Caco-2 (cell line): ENCODE results near the gene CSMD2. TPM values are rescaled to one million over a fixed set of nuclear protein-coding genes. Genes with fewer than 3 reads are reported as not detected.

Experiments used
- BruUV-seq: library from RNA; stranded (reverse); fragments of 400-500 nt; replicated peaks from 2 replicates; lab custom pipeline; 2021; lab: Mats Ljungman, UMichigan
- CTCF ChIA-PET: fragments of 300-600 bp; sonication (Branson Sonifier 250); formaldehyde crosslinking; loops from one replicate; lab custom pipeline; 2022; ENCODE audit warnings: antibody characterized with exemption; lab: Charles Lee
- POLR2A ChIA-PET: fragments of 300-600 bp; sonication (Branson Sonifier 250); formaldehyde crosslinking; loops from one replicate; lab custom pipeline; 2022; ENCODE audit warnings: antibody characterized with exemption; lab: Charles Lee
- DNase-seq, 2 experiments: peaks; one replicate each; pipeline versions ENCODE4 v3.0.0 to v3.0.0-alpha.2; 2020 to 2022
- H3K27me3 ChIP-seq: replicated peaks from 2 replicates; pipeline ENCODE4 v1.6.0; 2011; ENCODE audit warnings: low read length; ENCODE audit not compliant: control insufficient read depth, insufficient read depth
- H3K36me3 ChIP-seq: 2 replicates; pipeline ENCODE4 v1.5.1; 2011; ENCODE audit warnings: low read length; ENCODE audit not compliant: control insufficient read depth, insufficient read depth
- H3K4me1 ChIP-seq: fragments of 250-450 bp; sonication (Bioruptor Pico); 2 replicates; pipeline ENCODE4 v1.5.1; 2020; ENCODE audit warnings: mild to moderate bottlenecking
- H3K4me3 ChIP-seq: 2 replicates; pipeline ENCODE4 v1.5.1; 2011; ENCODE audit warnings: low read depth, mild to moderate bottlenecking, control low read depth, low read length
- H3K9me3 ChIP-seq: fragments of 250-450 bp; sonication (Bioruptor Pico); 2 replicates; pipeline ENCODE4 v1.5.1; 2020; ENCODE audit warnings: mild to moderate bottlenecking, moderate library complexity
- H3K27ac Mint-ChIP-seq: one replicate; pipeline ENCODE4 v1.8.0; 2022; ENCODE audit warnings: mixed read lengths; ENCODE audit not compliant: unreplicated experiment
- H3K27me3 Mint-ChIP-seq: one replicate; pipeline ENCODE4 v1.8.0; 2022; ENCODE audit warnings: mixed read lengths; ENCODE audit not compliant: insufficient read depth, unreplicated experiment
- H3K36me3 Mint-ChIP-seq: one replicate; pipeline ENCODE4 v1.8.0; 2022; ENCODE audit warnings: mild to moderate bottlenecking, mixed read lengths; ENCODE audit not compliant: insufficient read depth, unreplicated experiment
- H3K4me1 Mint-ChIP-seq: one replicate; pipeline ENCODE4 v1.8.0; 2022; ENCODE audit warnings: low read depth, mixed read lengths; ENCODE audit not compliant: unreplicated experiment
- H3K4me3 Mint-ChIP-seq: one replicate; pipeline ENCODE4 v1.8.0; 2022; ENCODE audit warnings: mild to moderate bottlenecking, moderate library complexity, mixed read lengths; ENCODE audit not compliant: unreplicated experiment
- H3K9me3 Mint-ChIP-seq: one replicate; pipeline ENCODE4 v1.8.0; 2022; ENCODE audit warnings: mixed read lengths; ENCODE audit not compliant: unreplicated experiment
- intact Hi-C: fragments of 100-400 bp; cut with micrococcal nuclease; formaldehyde crosslinking; loops from one replicate; pipeline ENCODE4 v1.10.0; 2022; ENCODE audit not compliant: unreplicated experiment
- total RNA-seq: library from RNA; stranded (reverse); gene quantifications from 2 replicates; pipeline ENCODE4 v1.2.3, GENCODE V29; 2022
- TF ChIP-seq, protein P1 (sequence below), 2 experiments: fragments of 200-600 bp in 1 of 2; IDR thresholded peaks; 1 replicate in 1 of 2; 2 replicates in 1 of 2; pipeline versions ENCODE4 v1.5.1 to v1.8.0; 2011 to 2022; ENCODE audit warnings: antibody characterized with exemption in 1 of 2, control low read depth in 1 of 2, inconsistent platforms in 1 of 2, low read depth in 1 of 2, low read length in 1 of 2, mild to moderate bottlenecking in 1 of 2, moderate library complexity in 1 of 2; ENCODE audit not compliant: insufficient read depth in 1 of 2, severe bottlenecking in 1 of 2, unreplicated experiment in 1 of 2

The CSMD2 gene
- total RNA-seq, 1 experiment from 2014 or later: not detected

DNA sequence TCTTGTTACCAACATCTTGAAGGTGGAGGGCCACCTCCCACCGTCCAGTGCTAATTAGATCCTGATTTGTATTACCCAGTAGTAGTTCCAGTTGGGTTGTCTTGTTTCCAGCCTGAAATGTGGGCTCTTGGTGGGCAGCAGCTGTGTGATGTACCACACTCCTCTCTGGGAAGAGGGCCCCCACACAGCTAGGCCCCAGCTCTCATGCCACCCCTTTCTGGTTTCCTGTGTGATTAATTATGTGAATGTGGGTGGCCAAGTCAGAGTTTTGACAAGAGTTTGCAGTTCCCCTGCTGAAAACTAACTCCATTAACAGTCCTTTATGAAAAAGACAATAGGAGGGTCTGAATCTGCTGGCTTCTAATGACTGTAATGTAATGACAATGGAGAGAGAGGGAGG lies 297.3 kb downstream of the CSMD2 start:
- TF ChIP-seq, protein P1, sequence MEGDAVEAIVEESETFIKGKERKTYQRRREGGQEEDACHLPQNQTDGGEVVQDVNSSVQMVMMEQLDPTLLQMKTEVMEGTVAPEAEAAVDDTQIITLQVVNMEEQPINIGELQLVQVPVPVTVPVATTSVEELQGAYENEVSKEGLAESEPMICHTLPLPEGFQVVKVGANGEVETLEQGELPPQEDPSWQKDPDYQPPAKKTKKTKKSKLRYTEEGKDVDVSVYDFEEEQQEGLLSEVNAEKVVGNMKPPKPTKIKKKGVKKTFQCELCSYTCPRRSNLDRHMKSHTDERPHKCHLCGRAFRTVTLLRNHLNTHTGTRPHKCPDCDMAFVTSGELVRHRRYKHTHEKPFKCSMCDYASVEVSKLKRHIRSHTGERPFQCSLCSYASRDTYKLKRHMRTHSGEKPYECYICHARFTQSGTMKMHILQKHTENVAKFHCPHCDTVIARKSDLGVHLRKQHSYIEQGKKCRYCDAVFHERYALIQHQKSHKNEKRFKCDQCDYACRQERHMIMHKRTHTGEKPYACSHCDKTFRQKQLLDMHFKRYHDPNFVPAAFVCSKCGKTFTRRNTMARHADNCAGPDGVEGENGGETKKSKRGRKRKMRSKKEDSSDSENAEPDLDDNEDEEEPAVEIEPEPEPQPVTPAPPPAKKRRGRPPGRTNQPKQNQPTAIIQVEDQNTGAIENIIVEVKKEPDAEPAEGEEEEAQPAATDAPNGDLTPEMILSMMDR (IDR thresholded peaks at IDR 0.05; ENCODE audit: insufficient read depth in 1 of 2, low read depth in 1 of 2, low read length in 1 of 2, severe bottlenecking in 1 of 2, unreplicated experiment in 1 of 2): no peak
- Mint-ChIP-seq H3K4me3 (no peak overlapping the region), H3K27ac (no peak overlapping the region), H3K27me3 (peaks cover 15% of the 10 kb centered on the region), H3K9me3 (no peaks in the 10 kb centered on the region), H3K36me3 (no peaks in the 10 kb centered on the region), H3K4me1 (no peaks in the 10 kb centered on the region)
- intact Hi-C loops: no loop called here
- no peaks in the 10 kb centered on the region for H3K9me3 ChIP-seq
- no TSS peak for BruUV-seq
- ChIA-PET POLR2A (no interaction called here), CTCF (no interaction called here)
- no peaks in the 10 kb centered on the region for H3K36me3 ChIP-seq
- H3K4me1 ChIP-seq: no peaks in the 10 kb centered on the region
- no peak for DNase-seq
- H3K27me3 ChIP-seq: no peaks in the 10 kb centered on the region; the same call in 1 of the 2 replicates
- no peak overlapping the region for H3K4me3 ChIP-seq

DNA sequence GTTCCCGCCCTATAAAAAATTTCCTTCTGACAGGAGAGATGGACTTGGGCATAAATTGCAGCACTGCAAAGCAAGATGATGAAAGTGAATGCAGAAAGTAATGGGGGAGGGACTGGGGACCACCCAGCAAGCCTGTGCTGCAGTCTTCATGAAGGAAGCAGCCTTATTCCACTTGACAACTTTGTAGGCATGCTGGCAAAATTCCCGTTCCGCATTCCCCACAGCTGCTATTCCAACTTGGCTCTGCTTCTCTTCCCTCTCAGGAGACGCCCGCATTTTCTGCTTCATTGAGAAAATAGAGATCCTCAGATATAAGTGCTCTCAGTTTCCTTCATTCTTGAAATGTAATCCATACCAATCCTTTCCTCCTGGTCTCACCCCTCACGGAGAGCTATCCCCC lies 298.7 kb downstream of the CSMD2 start:
- BruUV-seq: no TSS peak

DNA sequence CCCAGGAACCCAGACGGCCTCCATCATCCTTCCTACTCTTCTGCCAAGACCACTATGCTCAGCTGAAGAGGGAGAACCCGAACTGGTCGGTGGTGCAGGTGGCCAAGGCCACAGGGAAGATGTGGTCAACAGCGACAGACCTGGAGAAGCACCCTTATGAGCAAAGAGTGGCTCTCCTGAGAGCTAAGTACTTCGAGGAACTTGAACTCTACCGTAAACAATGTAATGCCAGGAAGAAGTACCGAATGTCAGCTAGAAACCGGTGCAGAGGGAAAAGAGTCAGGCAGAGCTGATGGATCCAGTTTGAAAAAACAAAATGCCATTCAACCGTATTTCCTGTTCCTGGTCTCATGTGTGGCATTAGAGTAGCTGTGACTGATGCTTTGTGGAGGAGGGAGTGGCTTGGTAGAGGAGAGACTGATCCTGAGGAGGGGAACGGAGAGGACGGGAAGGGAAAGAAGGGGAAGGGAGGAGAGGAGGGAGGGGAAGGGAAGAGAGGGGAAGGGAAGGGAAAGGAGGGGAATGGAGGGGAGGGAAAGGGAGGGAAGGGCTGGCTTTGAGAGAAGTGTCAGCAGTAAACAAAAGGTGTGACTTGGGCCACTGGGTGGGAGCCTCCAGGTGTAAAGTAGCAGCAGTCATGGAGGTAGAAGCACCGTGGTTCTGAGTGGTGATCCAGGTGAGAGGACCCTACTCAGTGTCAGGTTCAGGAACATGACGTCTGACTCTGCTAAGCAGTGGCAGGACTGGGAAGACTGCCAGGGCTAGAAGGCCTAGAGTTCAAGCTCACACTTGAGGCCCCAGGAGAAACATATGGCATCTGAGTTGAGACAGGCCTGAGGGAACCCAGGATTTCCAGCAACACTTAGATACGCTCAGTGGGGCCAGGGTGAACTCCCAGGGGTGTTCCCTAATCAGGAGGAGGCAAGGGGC lies 300.3 kb downstream of the CSMD2 start:
- no peaks in the 10 kb centered on the region for H3K36me3 Mint-ChIP-seq
- no peaks in the 10 kb centered on the region for H3K4me1 Mint-ChIP-seq
- no peak overlapping the region for H3K4me3 Mint-ChIP-seq
- ChIA-PET POLR2A (no interaction called here), CTCF (no interaction called here)
- peaks cover 15% of the 10 kb centered on the region for H3K27me3 Mint-ChIP-seq
- no TSS peak for BruUV-seq
- intact Hi-C loops: no loop called here
- H3K27me3 ChIP-seq: no peaks in the 10 kb centered on the region; the same call in 1 of the 2 replicates
- H3K9me3 Mint-ChIP-seq: no peaks in the 10 kb centered on the region
- no peaks in the 10 kb centered on the region for H3K4me1 ChIP-seq
- TF ChIP-seq, protein P1 (IDR thresholded peaks at IDR 0.05; ENCODE audit: insufficient read depth in 1 of 2, low read depth in 1 of 2, low read length in 1 of 2, severe bottlenecking in 1 of 2, unreplicated experiment in 1 of 2): no peak
- no peaks in the 10 kb centered on the region for H3K36me3 ChIP-seq
- no peak for DNase-seq
- H3K4me3 ChIP-seq: no peak overlapping the region
- H3K9me3 ChIP-seq: no peaks in the 10 kb centered on the region
- H3K27ac Mint-ChIP-seq: no peak overlapping the region

More for the DNA sequence above, 298.7 kb downstream of the CSMD2 start:
- intact Hi-C loops: no loop called here
- Histone ChIP-seq H3K36me3 (no peaks in the 10 kb centered on the region), H3K4me1 (no peaks in the 10 kb centered on the region), H3K9me3 (no peaks in the 10 kb centered on the region), H3K27me3 (no peaks in the 10 kb centered on the region; the same call in 1 of the 2 replicates), H3K4me3 (no peak overlapping the region)
- no peak overlapping the region for H3K27ac Mint-ChIP-seq
- H3K4me1 Mint-ChIP-seq: no peaks in the 10 kb centered on the region
- CTCF ChIA-PET: no interaction called here
- POLR2A ChIA-PET: no interaction called here
- no peaks in the 10 kb centered on the region for H3K9me3 Mint-ChIP-seq
- TF ChIP-seq, protein P1 (IDR thresholded peaks at IDR 0.05; ENCODE audit: insufficient read depth in 1 of 2, low read depth in 1 of 2, low read length in 1 of 2, severe bottlenecking in 1 of 2, unreplicated experiment in 1 of 2): no peak
- peaks cover 15% of the 10 kb centered on the region for H3K27me3 Mint-ChIP-seq
- H3K4me3 Mint-ChIP-seq: no peak overlapping the region
- no peaks in the 10 kb centered on the region for H3K36me3 Mint-ChIP-seq
- no peak for DNase-seq
